ENCODE results near the gene GAMT.

DNA sequence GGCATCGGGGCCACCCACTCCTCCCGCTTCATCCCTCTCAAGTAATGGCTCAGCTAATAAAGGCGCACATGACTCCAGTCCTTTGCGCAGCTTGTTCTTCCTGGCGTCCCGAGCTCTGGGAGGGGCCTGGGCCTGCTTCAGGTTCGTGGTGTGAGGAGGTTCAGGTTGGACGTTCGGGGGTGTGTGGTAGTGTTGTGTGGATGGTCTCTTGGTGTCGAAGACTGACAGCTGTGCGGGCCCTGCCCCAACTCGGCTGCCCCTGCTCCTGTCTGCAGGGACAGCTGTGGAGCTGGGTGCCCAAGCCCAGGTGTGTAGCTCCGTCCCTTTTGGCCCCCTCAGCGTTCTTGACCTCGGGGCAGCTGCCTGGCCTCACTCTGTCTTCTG lies 39.1 kb upstream of the GAMT start:
- TF ChIP-seq, protein P1, sequence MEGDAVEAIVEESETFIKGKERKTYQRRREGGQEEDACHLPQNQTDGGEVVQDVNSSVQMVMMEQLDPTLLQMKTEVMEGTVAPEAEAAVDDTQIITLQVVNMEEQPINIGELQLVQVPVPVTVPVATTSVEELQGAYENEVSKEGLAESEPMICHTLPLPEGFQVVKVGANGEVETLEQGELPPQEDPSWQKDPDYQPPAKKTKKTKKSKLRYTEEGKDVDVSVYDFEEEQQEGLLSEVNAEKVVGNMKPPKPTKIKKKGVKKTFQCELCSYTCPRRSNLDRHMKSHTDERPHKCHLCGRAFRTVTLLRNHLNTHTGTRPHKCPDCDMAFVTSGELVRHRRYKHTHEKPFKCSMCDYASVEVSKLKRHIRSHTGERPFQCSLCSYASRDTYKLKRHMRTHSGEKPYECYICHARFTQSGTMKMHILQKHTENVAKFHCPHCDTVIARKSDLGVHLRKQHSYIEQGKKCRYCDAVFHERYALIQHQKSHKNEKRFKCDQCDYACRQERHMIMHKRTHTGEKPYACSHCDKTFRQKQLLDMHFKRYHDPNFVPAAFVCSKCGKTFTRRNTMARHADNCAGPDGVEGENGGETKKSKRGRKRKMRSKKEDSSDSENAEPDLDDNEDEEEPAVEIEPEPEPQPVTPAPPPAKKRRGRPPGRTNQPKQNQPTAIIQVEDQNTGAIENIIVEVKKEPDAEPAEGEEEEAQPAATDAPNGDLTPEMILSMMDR (IDR thresholded peaks at IDR 0.05; ENCODE audit: low read depth, low read length) = no peak
- TF ChIP-seq, protein P2, sequence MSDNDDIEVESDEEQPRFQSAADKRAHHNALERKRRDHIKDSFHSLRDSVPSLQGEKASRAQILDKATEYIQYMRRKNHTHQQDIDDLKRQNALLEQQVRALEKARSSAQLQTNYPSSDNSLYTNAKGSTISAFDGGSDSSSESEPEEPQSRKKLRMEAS (IDR thresholded peaks at IDR 0.05; ENCODE audit: low read depth, low read length) = no peak
- TF ChIP-seq POLR2A (IDR thresholded peaks at IDR 0.05; ENCODE audit: extremely low read depth, insufficient read length) (no peak), MYC (IDR thresholded peaks at IDR 0.05; ENCODE audit: low read depth, low read length) (no peak)

Measured in NB4 (cell line).